ENCODE data around the gene PON2. TPM values are rescaled to one million over a fixed set of nuclear protein-coding genes. Genes with fewer than 3 reads are reported as not detected.

Gene PON2
- total and polyA plus RNA-seq, 5 donors = 47.6 to 69.0 (median 59.9) TPM

DNA sequence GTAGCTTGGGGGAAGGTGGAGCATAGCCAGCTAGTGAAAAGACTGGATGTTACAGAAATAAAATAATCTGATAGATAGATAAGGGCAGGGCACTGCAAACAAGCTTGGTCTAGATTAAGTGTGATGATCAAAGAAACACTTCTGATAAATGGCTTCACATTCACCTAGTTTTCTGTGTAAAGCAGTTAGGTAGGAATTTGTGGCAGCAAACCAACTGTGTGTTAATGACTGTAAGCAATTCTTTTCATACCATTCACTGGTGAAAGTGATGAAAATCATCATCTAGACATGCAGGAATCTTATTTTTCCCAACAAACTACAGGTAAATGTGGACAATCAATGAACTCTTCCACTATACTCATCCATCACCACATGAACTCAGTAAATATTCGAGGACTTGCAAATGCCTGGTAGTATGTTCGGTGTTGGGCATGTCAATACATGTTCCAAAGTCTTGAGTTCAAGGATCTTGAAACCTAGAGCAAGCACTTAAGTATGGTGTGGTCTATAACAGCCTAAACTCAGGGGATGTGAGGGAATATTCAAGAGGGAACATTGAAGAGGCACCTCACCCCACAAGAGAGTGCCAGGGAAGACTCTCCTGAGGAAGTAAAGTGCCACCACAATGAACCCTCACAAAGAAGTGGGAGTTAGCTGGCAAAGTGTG, 59.1 kb downstream of the PON2 start:
- H3K9me3 ChIP-seq (ENCODE audit: control insufficient read depth, low read length) = no peaks in the 10 kb centered on the region
- H3K27ac ChIP-seq (ENCODE audit: low read length) = no peak overlapping the region
- H3K4me1 ChIP-seq (ENCODE audit: control insufficient read depth, insufficient read depth, low read length) = no peaks in the 10 kb centered on the region
- intact Hi-C loops (cut with DNase I) = no loop called here
- no peak overlapping the region for H3K4me3 ChIP-seq (ENCODE audit: low read length)
- ATAC-seq (no peak), DNase-seq (no peak)
- no peaks in the 10 kb centered on the region for H3K27me3 ChIP-seq (ENCODE audit: control insufficient read depth, insufficient read depth)
- 92% methylated on average over 2 of the region's 2 CpGs for WGBS

DNA sequence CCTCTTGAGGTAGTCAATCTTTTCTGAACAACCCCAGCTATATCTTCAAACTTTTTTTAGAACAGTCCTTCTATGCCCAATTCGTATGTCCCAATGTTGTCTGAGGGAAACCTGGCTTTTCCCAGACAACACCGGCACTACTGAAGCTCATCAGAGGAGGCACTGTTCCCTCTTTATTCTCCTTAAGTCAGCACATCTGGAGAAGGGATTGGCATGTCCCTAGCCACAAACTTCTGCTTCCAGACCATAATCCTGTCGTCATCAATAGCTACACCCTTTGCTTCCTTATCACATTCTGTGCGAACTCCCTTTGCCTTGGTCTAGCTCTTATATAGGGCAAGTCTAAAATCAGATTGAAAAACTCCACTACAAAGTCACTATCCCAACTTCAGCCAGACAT, 61.5 kb downstream of the PON2 start:
- Histone ChIP-seq H3K4me3 (ENCODE audit: low read length) (no peak overlapping the region), H3K4me1 (ENCODE audit: control insufficient read depth, insufficient read depth, low read length) (no peaks in the 10 kb centered on the region), H3K27ac (ENCODE audit: low read length) (no peak overlapping the region), H3K27me3 (ENCODE audit: control insufficient read depth, insufficient read depth) (no peaks in the 10 kb centered on the region), H3K9me3 (ENCODE audit: control insufficient read depth, low read length) (no peaks in the 10 kb centered on the region)
- WGBS = 76% methylated on average over 4 of the region's 4 CpGs
- ATAC-seq (no peak), DNase-seq (no peak)
- intact Hi-C loops (cut with DNase I) = no loop called here

- H3K9me3 ChIP-seq (ENCODE audit: control insufficient read depth, low read length) = no peaks in the 10 kb centered on the region
- no peak overlapping the region for H3K4me3 ChIP-seq (ENCODE audit: low read length)
- ATAC-seq (no peak), DNase-seq (no peak)
- H3K4me1 ChIP-seq (ENCODE audit: control insufficient read depth, insufficient read depth, low read length) = no peaks in the 10 kb centered on the region
- no peaks in the 10 kb centered on the region for H3K27me3 ChIP-seq (ENCODE audit: control insufficient read depth, insufficient read depth)
- WGBS = 88% methylated on average over 3 of the region's 3 CpGs
- no peak overlapping the region for H3K27ac ChIP-seq (ENCODE audit: low read length)
- intact Hi-C loops (cut with DNase I) = no loop called here
Measured at GRCh38 chr7:95368235-95368634, 66.6 kb downstream of the PON2 start.

DNA sequence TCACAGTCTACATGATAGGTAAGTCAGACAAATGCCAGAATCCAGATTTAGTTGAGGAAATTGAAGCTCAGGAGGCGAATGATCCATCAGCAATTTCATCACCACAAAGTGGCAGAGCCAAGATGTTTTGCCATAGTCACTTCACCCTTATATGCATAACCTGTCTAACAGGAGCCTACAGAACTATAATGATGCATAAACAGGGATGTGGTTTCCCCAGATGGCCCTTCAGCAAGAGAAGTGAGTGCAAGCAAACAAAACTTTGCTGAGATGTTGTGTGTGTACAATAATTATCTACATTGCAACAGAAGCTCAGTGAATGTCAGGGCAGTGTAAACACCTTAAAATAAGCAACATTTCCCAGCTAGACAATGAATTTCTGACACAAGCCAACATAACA, 67.2 kb downstream of the PON2 start:
- intact Hi-C loops (cut with DNase I) = no loop called here
- WGBS = 89% methylated on average over 1 of the region's 1 CpG

DNA sequence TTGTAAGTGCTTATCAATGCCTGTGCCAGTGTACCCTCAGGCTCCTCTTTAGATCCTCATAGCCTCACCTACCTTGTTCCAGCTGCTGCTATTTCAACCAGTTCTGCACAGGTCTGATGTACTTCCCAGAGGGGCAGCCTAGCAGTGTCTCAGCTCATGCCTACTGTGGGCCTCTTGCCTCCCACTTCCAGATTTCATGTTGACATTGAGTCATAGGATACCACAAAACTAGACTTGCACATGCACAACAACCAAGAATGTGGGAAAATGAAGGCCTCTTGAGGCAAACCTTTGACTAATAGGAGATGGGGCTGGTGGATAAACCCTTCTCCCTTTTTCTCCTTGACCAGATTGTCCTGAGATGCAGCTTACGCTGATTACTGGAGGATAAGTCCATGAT, 69.7 kb downstream of the PON2 start:
- intact Hi-C loops (cut with DNase I) = no loop called here

More for the DNA sequence above, 67.2 kb downstream of the PON2 start:
- no peak for ATAC-seq
- H3K9me3 ChIP-seq (ENCODE audit: control insufficient read depth, low read length) = no peaks in the 10 kb centered on the region
- no peaks in the 10 kb centered on the region for H3K4me1 ChIP-seq (ENCODE audit: control insufficient read depth, insufficient read depth, low read length)
- DNase-seq = no peak
- no peak overlapping the region for H3K27ac ChIP-seq (ENCODE audit: low read length)
- H3K27me3 ChIP-seq (ENCODE audit: control insufficient read depth, insufficient read depth) = no peaks in the 10 kb centered on the region
- H3K4me3 ChIP-seq (ENCODE audit: low read length) = no peak overlapping the region

DNA sequence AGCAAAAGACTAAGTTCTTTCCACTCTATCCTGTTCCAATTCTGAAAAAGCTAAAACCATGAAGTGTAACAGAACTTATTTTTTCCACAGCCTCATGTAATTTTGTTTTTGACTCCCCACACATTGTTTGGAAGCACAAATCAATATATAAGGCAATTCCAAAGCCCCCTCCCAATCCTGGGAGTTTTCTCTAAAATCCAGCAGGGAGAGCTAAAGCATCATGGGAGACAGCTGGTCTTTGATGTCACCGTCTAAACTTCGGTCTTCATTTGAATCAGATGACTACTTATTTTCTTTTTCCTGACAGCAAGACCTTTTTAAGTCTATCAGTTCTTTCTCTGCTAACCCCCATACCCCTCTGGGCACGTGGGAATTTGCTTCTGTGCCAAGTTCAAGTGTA, 77.2 kb downstream of the PON2 start:
- Histone ChIP-seq H3K4me1 (ENCODE audit: control insufficient read depth, insufficient read depth, low read length) (no peaks in the 10 kb centered on the region), H3K9me3 (ENCODE audit: control insufficient read depth, low read length) (peaks cover 2% of the 10 kb centered on the region), H3K27ac (ENCODE audit: low read length) (no peak overlapping the region), H3K4me3 (ENCODE audit: low read length) (no peak overlapping the region), H3K27me3 (ENCODE audit: control insufficient read depth, insufficient read depth) (no peaks in the 10 kb centered on the region)
- DNase-seq = no peak
- WGBS = 49% methylated on average over 3 of the region's 3 CpGs
- ATAC-seq = no peak
- intact Hi-C loops (cut with DNase I) = no loop called here

More for the DNA sequence above, 69.7 kb downstream of the PON2 start:
- ATAC-seq (no peak), DNase-seq (no peak)
- 98% methylated on average over 1 of the region's 1 CpG for WGBS
- Histone ChIP-seq H3K4me1 (ENCODE audit: control insufficient read depth, insufficient read depth, low read length) (no peaks in the 10 kb centered on the region), H3K4me3 (ENCODE audit: low read length) (no peak overlapping the region), H3K9me3 (ENCODE audit: control insufficient read depth, low read length) (no peaks in the 10 kb centered on the region), H3K27me3 (ENCODE audit: control insufficient read depth, insufficient read depth) (no peaks in the 10 kb centered on the region), H3K27ac (ENCODE audit: low read length) (no peak overlapping the region)

Other genes with a start within 250 kb of the PON2 start
- gene PON1, start 110.5 kb downstream of the PON2 start, total RNA-seq = under 1 TPM in 1 of 4 donors, not detected in 3; 0.47 TPM
- gene PON1, start 110.5 kb downstream of the PON2 start, polyA plus RNA-seq = not detected
- 1 to 10 TPM; 1.0 to 1.9 (median 1.4) TPM for gene PON3, start 38.7 kb downstream of the PON2 start, total RNA-seq
- 1.8 TPM for gene PON3, start 38.7 kb downstream of the PON2 start, polyA plus RNA-seq
- 1 to 10 TPM; 1.2 to 3.8 (median 2.6) TPM for gene ASB4, start 50.9 kb upstream of the PON2 start, total RNA-seq
- gene ASB4, start 50.9 kb upstream of the PON2 start, polyA plus RNA-seq = 1.4 TPM
- 100 to 1,000 TPM in 2 of 4 donors, 10 to 100 TPM in 2; 53.0 to 842 (median 103) TPM for gene PDK4, start 161.5 kb upstream of the PON2 start, total RNA-seq
- gene PDK4, start 161.5 kb upstream of the PON2 start, polyA plus RNA-seq = 133 TPM